Left lobe of liver (tissue), 2 donors: Measurements from ENCODE around the gene NOTCH1. TPM values are rescaled to one million over a fixed set of nuclear protein-coding genes. Genes with fewer than 3 reads are reported as not detected.

Experiments
- ATAC-seq: fragments of 200-7000 bp; cut with Tn5 transposase; one replicate; pipeline ENCODE4 v1.9.1; 2020; ENCODE audit warnings: mild to moderate bottlenecking, moderate library complexity
- DNase-seq: peaks from one replicate; pipeline ENCODE4 v3.0.0-alpha.2; 2020; ENCODE audit warnings: low spot score
- total RNA-seq: library from RNA; stranded (reverse); gene quantifications from one replicate; pipeline ENCODE4 v1.2.1, GENCODE V29; 2021
- donor health status: DM: no; HTN: no; CAD: no; lungs with moderate emphysema.
- donor health status: DM: no; HTN: yes; CAD: no.

NOTCH1 gene
- total RNA-seq, 1 donor from 2014 or later = 31.9 TPM

DNA sequence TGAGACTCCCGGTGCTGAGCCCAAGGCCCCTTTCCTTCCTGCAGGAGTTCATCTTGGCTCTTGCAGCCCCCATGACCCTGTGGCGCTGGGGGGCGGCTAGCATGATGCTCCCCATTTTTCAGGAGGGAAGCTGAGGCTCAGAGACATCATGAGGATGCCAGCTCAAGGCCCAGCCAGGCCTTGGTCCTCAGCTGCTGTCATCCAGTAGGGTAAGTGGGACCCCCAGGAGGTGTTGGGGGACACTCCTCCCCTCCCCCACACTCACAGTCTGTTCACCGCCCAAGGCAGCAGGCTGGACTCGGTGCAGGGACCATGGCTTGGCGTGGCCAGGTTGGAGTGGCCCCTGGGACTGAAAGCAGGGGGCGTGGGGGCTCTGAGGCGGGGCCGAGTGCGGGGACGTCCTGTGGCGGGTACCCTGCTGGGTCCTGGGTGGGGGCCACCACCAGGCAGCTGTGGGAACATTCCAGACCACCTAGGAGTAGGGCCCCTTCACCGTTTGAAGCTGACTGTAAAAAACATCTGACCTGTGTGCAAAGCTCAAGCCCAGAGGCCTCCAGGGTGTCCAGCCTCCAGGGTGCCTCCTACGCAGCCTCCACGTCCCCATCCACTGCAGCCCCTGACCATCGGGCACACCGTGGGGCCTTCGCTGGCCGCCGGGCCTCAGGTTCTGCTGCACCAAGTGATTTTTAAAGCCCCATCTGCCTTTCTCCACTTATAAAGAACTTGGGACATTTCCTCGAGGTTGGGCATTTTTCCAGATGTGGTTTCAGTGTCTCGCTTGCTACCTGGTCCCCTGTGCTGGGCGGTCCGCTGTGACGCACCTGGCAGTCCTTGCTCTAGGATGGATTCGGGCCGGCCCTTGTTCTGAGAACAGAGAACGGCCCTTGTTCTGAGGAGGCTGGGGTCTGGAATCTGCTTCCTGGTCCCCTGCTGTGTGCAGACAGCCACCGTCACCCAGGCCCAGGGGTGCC, 3.4 kb upstream of the NOTCH1 start:
- no peak for DNase-seq
- no peak for ATAC-seq

DNA sequence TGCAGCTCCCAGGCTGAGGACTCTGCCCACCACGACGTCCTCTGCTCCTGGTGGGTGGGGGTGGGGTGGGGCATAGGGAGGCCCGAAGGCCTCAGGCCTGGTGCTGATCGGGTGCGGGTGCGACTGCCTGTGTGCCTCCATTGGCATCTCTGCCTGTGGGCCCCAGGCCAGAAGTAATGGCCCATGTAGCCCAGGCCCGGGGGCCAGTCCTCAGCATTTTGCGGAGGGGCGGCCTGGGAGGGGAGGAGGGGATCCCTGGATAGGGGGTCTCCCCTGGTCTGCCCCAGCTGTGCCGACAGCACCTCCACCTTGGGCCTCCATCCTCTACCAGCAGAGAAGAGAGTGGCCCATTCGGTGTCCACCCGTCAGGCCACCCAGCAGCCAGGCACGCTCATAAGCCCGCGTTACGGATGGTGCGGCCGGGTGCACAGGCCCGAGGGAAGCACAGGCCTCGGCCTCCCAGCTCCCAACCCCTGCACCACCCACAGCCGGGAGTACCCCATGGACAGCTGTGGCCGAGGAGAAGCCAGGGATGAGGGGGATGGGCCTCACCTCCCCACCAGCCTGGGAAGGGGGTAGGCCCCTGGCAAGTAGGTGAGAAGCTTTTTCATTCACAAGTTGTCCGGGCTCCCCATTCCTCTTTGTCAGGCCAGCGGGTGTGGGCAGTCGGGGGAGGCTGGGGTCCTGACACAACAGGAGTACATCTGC, 1.8 kb upstream of the NOTCH1 start:
- DNase-seq (no peak), ATAC-seq (no peak)

DNA sequence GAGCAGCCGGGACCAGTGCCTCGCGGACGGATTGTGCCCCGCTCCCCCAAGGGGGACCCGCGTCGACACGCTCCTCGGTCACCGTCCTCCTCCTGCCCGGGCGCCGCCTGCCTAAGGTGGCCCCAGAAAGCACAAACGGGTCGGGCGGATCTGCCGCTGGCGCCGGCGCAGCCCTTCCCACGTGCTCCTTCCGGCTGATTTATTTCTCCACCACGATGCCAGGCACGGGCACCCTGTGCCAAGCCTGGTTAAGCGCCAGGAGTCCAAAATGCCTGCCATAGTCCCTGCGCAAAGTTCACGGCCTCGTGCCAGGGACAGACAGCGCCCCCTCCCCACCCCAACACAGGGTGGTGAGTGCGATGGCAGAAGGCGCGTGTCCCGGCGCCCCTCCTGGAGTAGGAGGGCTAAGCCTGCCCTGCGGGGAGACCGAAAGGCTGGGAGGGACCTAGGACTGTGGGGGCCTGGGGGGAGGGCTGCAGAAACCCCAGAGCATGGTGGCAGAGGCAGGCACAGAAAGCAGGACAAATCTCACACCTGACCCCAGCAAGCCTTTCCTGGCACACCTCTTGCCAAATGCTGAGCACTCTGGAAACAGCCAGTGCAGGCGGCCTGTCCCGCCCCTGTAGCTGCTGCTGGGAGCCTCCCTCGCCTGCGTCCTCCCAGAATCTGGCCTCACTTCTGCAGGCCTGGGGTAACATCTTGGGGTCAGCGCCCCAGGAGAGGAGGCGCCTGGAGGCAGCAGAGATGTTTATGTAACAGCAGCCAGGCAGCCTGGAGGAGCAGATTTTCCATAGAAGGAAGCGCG, 1.1 kb upstream of the NOTCH1 start:
- ATAC-seq = peak; percentile 61
- peak; percentile 95 for DNase-seq

DNA sequence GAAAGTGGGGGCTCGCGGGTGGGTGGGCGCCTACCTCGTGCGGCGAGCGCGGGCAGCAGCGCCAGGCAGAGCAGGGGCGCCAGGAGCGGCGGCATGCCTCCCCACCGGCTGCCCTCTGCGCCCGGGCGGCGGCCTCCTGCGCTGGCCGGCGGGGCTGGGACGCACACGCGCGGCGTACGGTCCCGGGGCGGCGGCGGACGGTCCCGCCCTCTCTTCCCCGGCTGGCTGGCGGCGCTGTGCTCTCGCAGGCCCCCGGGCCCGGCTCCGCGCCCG, 220 bp downstream of the NOTCH1 start:
- DNase-seq (no peak), ATAC-seq (no peak)

DNA sequence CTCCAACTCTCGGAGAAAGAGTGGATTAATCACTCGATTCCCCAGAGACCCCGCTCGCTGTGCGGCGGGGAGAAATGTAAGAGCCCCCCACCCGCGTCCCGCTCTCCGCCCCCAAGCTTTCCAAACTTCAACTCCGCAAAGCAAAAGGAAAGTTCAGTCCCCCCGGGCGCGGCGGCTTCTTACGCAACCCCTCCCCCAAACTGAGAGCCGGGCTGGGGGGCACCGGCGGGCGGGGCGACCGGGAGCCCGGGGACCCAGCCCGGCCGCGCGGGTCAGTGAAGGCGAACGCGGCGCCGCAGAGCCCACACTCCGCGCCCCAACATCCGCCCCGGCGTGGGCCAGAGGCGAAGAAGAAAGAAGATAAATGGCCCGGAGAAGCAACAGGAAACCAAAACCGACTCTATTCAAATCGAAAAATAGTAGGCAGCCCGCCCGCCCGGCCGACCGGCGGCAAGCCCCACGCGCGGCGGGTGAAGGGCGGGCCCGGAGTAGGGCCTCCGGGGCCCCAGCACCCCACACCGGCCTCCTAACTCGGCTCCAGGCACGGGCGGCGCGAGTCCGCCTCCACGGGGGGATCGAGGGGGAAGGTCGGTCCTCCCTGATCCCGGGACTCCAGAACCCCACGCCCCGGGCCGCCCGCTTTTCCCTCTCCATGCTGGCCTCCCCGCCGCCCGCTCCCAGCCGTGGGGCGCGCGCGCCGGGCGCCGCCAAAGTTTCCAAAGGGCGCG, 720 bp downstream of the NOTCH1 start:
- no peak for DNase-seq
- ATAC-seq = no peak

DNA sequence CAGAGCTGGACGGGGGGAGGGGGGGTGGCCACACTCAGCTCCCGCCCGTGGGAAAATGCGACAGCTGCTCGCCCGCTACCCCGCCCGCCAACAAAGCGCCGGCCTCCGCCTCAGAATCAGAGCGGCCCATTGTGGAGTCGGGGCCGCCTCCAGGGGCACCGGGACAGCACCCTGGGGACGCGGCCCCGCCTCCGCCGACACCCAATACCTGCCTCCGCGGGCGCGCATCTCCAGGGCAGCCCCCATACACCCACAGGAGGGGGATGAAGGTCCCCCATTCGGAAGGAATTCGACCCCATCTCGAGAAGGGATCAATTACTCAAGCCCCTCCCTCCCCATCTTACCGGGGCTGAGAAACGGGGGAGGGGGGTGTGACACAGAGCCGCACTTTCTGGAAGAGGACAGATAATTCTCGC, 1.3 kb downstream of the NOTCH1 start:
- DNase-seq = peak; percentile 74
- peak; percentile 19 for ATAC-seq

DNA sequence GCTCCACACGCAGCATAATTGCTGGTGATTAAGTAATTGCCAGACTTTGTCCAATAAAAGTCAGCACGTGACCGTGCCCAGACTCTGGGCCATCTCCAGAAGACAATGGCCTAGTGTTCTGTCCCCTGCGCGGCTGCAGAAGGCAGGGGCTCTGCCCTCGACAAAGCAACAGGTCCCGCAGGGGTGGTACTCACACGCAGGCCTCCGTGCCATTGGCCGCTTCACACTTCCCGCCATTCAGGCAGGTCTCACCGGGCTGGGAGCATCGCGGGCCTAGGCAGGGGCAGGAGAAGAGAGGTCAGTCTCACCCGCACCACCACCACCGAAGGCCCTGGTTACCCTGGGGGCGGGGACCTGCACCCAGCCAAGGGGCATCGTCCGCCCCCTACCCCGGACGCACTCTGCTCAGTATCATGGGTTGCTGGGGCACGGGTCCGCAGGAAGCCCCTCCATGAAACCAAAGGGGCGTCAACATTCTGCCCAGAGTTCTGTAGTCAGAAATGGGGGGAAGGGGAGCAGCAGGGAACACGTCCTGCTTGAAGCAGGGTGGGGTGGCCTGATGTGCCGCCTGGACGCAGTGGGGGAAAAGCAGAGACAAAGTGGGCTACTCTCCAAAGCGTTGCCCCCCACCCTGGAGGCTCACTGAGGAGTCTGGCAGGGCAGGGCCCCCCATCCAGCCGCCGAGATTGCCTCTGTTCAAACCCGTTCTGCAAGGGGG, 1.9 kb downstream of the NOTCH1 start:
- peak; percentile 7 for ATAC-seq
- peak; percentile 77 for DNase-seq

DNA sequence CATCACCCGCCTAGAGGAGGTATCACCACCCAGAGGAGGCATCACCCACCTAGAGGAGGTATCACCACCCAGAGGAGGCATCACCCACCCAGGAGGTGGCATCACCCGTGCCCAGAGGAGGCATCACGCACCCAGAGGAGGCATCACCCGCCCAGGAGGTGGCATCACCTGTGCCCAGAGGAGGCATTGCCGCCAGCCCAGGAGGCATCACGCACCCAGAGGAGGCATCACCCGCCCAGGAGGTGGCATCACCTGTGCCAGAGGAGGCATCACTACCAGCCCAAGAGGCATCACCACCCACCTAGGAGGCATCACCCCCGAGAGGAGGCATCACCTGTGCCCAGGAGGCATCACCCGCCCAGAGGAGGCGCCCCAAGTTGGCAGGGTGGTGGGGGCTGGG, 2.6 kb downstream of the NOTCH1 start:
- ATAC-seq (no peak), DNase-seq (no peak)

DNA sequence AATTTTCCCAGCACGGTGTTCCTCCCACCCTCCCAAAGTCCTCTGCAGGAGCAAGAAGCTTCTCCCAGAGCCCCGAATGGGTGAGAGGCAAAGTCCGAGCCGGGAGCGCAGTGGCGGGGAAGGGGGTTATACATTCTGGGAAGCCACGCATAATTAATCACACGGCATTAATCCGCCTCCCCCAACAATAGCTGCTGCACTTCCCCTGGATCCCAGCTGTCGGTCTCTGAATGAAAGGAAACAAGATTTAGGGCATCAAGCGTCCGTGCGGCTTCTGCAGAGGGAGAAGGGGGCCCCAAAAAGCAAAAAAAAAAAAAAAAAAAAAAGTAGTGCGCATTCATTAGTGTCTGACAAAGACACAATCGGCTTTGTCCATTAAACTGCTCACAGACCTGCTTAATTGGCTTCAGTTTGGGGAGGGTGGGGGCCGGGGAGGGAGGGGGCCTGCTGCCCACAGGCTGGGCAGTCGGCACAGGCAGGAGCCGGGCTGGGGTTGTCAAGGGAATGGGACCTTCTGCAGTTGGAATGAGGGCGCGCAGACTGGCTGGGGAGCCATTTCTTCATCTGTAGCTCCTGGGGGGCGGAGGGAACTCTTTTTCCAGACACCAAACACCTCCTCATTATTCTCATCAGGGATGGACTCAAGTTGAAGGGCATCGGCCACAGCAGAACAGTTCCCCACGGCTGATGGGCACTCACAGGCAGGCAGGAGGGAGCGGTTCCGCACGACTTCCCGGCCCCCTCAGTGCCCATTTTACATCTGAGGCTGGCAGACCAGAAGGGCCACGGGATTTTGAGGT, 3.4 kb downstream of the NOTCH1 start:
- ATAC-seq = no peak
- no peak for DNase-seq

DNA sequence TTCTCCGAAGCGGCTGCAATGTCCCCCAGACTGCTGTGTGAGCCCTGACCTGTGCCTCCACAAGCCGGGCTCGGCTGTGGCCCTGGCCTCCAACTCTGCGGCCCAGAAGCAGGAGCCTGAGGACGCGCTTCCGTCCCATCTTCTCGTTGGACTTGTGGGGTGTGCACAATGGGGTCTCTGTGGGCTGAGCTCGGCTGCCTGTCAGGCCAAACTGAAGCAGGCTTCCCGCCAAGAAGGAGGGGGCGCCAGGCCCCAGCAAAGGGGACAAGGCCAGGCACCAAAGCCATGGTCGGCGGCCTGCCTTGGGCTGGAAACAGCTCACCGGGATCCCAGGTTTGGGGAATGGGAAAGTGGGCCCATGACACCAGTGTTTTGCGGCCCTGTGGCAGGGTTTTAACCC, 4.1 kb downstream of the NOTCH1 start:
- ATAC-seq = no peak
- no peak for DNase-seq

DNA sequence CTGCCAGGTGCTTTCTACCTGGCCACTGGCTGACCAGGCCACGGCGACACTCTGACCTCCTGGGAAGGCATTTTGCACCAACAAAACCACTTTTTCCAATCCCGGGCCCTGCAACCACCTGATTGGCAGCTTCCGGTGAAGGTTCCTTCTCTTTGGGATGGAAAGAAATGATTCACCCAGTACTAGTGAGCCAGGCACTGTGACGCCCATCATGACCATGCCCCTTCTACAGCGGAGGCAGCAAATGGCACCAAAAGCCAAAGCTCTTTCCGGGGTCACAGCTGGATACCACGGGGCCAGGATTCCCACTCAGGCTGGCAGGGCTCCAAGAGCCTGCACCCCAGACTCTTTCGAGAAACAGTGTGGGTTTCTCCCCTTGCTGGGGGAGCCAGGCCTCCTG, 4.7 kb downstream of the NOTCH1 start:
- ATAC-seq = no peak
- DNase-seq = no peak

DNA sequence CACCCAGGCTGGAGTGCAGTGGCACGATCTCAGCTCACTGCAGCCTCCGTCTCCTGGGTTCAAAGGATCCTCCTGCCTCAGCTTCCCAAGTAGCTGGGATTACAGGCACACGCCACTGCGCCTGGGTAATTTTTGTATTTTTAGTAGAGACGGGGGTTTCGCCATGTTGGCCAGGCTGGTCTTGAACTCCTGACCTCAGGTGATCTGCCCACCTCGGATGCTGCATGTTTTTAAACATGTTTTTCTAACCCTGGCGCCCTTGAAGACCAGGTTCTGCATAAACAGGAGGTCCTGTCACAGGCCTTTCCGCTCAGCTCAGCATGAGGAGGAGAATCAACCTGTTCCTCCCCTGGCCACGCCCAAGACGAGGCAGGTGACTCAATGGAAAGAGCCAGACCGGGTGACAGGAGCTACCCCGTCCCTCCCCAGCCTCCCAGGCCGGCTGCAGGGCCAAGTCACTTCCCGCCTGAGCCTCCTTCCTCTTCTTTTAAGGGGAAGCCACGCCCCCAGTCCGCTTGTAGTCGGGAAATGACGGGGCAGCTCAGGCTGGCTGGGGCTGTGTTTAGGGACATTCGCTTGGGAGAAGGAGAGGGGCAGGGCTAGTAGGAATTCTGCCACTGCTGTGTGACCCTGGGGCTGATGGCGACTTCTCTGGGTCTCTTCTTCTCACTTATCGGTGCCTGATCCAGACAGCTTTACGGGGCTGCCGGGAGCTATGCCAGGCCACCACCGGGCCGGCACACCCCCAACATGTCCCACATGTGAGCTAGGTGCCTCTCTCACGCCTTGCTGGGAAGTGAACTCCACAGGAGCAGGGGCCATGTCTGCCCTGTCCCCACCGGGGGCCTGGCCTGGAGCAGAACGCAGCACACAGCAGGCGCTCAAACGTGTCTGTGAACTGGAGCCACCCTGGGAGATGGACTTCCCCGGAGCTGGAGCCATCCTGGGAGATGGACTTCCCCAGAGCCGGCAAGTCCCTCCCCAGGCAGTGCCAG, 6.1 kb downstream of the NOTCH1 start:
- DNase-seq (peak; percentile 79), ATAC-seq (peak; percentile 46)

DNA sequence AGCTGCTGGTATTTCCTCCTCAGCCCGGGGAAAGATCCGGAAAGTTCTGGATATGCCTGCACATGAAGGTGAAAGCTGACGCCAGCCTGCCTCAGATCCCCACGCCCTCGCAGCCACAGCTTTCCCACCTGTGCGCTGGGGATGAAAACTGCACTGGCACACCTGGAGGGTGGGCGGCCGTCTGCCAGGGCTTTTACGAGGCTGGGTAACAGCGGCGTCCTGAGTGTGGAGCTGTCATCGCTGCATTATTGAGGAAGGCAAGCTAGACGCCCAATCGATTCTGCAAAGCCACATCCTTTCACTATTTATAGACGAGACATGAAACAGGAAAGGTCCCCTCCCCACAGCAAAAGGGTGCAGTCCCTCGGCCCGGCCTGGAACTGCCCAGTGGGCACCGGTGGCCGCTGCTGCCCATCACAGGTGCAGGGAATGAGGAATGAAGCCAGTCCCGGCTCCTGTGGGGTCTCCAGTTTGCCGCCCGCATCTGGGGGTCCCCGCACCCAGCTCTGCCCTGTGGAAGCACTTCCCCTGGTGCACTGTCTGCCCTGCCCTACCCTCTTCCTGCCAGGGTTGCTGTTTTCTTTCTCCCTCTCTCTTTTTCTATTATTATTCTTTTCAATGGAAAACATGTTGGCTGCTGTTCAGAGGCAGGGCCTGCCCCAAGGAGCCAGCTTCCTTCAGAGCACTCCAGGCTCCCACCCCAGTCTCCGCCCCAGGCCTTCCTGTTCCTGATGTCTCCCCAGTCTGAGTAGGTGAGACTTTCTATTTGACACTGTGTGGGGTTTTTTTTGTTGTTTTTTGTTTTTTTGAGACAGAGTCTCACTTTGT, 7.0 kb downstream of the NOTCH1 start:
- no peak for ATAC-seq
- DNase-seq = no peak

DNA sequence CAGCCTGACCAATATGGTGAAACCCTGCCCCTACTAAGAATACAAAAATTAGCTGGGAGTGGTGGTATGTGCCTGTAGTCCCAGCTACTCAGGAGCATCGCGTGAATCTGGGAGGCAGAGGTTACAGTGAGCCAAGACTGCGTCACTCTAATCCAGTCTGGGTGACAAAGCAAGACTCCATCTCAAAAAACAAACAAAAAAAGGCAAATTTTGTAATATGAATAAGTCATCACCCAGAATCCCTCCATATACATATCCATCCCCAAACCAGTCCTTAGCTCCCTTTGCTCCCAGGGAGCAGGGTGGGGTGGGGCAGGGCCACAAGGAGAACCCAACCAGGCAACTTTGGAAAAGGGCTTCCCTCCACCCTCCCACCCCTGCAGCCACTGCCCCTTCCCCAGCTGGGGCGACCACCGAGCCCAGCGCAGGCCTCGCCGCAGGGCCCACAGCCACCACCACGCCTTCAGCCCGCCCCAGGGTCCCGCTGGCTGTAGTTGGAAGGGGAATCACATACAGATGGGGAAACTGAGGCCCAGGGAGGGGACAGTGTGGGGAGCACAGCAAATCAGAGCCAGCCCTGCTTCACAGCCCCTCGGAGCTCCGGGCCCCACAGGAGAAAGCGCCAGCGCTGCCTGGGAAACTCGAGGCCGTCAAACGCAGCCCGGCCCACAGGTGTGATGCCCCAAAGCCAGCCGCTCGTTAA, 7.8 kb downstream of the NOTCH1 start:
- ATAC-seq (no peak), DNase-seq (no peak)

DNA sequence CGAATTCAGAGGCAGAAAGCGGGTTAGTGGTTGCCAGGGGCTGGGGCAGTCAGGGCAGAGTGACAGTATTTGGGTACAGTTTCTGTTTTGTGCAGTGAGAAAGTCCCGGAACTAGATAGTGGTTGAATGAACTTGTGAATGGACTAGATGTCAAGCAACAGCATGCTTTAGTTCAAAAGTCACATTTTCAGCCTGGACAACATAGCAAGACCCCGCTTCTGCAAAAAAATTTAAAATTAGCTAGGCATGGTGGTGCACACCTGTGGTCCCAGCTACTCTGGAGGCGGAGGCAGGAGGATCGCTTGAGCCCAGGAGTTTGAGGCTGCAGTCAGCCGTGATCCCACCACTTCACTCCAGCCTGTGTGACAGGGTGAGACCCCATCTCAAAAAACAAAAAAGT, 8.4 kb downstream of the NOTCH1 start:
- DNase-seq (no peak), ATAC-seq (no peak)

DNA sequence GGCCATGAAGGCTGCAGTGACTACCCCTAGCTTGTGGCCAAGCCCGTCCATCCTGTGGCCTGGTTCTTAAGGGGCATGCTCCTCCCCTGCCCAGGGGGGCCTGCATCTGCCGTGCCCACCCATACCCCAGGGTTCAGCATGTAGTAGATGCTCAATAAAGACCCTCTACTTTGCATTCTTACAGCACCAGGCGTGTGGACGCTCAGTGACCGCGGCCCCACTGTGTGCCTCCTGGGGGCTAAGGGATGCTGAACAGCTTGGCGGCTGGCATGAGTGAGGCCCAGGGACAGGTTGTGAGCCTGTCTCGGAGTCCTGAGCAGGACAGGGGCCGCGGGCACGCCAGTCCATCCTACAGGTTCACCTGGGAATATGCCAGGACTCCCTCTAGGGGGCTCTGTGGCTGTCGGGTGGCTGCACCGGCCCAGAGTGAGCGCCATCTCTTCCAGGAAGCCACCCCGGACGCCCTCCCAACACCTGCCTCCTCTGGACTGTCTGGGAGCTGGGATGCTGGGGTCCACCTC, 9.1 kb downstream of the NOTCH1 start:
- DNase-seq (no peak), ATAC-seq (no peak)
